ENCODE data around the gene ERO1B. TPM values are rescaled to one million over a fixed set of nuclear protein-coding genes. Genes with fewer than 3 reads are reported as not detected.

The ERO1B gene, protein sequence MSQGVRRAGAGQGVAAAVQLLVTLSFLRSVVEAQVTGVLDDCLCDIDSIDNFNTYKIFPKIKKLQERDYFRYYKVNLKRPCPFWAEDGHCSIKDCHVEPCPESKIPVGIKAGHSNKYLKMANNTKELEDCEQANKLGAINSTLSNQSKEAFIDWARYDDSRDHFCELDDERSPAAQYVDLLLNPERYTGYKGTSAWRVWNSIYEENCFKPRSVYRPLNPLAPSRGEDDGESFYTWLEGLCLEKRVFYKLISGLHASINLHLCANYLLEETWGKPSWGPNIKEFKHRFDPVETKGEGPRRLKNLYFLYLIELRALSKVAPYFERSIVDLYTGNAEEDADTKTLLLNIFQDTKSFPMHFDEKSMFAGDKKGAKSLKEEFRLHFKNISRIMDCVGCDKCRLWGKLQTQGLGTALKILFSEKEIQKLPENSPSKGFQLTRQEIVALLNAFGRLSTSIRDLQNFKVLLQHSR
- total RNA-seq (2022; extraction: Qiagen RNA extraction), result 2.7 to 3.1 TPM (median 2.9 TPM) in 5 replicates

DNA sequence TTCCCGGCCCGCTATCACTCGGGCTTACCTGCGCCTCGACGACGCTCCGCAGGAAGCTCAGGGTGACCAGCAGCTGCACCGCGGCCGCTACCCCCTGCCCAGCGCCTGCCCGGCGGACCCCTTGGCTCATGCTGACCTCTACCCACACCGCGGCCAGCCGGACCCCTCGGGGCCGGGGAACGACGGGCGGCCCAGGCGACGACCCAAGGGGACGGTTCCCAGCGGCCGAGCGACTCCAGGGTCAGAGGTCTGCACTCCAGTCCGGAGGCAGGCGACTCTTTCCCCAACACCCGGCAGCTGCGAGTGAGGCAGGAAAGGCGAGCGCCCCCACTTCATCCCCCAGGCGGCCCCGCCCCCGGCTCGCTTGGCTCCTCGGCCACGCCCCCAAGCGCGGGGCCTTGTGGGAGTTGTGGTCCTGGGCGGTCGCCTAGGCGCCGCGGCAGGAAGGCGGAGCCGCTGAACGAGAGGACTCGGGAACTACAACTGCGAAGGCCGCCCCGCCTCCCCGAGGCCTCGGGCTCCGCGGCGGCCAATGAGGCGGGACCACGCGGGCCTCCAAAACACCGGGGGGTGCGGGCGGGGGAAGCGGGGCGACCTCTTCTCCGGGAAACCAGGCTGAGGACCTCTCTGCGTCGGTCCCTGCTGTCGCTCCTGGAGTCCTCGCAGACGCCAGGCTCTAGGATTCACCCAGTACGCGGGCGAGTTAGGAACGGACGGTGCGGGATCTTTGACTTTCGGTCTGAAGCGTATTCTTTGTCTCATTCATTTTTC, at the start of gene ERO1B:
TSS of gene ERO1B (minus strand) at position 305 of the 771 bp plus-strand sequence. CDS start at position 130, 175 bp downstream.

Other genes with a start within 250 kb of the ERO1B start
- 6.1 to 10.7 TPM (median 8.8 TPM) in 5 replicates for gene NID1, start 216.9 kb downstream of the ERO1B start, total RNA-seq (2022; extraction: Qiagen RNA extraction)
- 14.2 to 18.9 TPM (median 16.7 TPM) in 5 replicates for gene GPR137B, start 139.4 kb downstream of the ERO1B start, total RNA-seq (2022; extraction: Qiagen RNA extraction)
- gene EDARADD, start 112.3 kb upstream of the ERO1B start, total RNA-seq (2022; extraction: Qiagen RNA extraction), result 3.1 to 4.0 TPM (median 3.7 TPM) in 5 replicates
- 28.6 to 36.8 TPM (median 34.1 TPM) in 5 replicates for gene LGALS8, start 242.0 kb upstream of the ERO1B start, total RNA-seq (2022; extraction: Qiagen RNA extraction)

Data from A549 treated with dexamethasone at 1 μM for 4 hours (cell line).